ENCODE results near the gene TJP1.

GRCh38 chr15:29681166-29681845 is 141.0 kb downstream of the TJP1 start:
- TF ChIP-seq REST (IDR thresholded peaks at IDR 0.05; ENCODE audit: insufficient read depth in 1 of 2, low read depth in 2 of 2, low read length in 2 of 2): no peak
- no peak for TF ChIP-seq SIN3A (IDR thresholded peaks at IDR 0.05; ENCODE audit: borderline replicate concordance, insufficient read depth, low read length)
- TF ChIP-seq POLR2AphosphoS5 (IDR thresholded peaks at IDR 0.05; ENCODE audit: low read depth, low read length): no peak
- no peak for TF ChIP-seq TAF1 (IDR thresholded peaks at IDR 0.05; ENCODE audit: borderline replicate concordance, insufficient read depth, low read length)

Measured in PFSK-1 (cell line).